ENCODE data around the gene TMEM121B. TPM values are rescaled to one million over a fixed set of nuclear protein-coding genes. Genes with fewer than 3 reads are reported as not detected.

The TMEM121B gene
- polyA plus RNA-seq, 1 of the 3 experiments (the other 2 are of a cell fraction), result 0.13 TPM

DNA sequence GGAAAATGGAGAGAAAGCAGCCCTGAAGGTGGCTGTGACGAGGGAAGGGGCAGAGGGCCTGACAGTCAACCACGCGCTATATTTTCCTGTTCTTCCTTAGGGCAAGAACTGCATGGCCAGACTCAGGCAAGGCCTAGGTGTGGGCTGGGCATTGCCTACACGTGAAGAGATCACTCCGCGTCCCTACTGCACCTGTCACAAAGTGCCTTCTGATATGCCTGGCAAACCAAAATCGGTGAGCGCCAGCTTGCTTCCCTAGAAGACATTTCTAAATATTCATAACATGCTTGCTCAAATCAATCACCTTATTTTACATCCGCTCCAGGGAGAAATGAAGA, 6.3 kb downstream of the TMEM121B start:
- no peaks in the 10 kb centered on the region for H3K79me2 ChIP-seq (ENCODE audit: insufficient read depth)
- H3K4me1 ChIP-seq (ENCODE audit: control insufficient read depth in 1 of 2, insufficient read depth in 2 of 2, low read depth in 1 of 2, low read length in 1 of 2), result no peaks in the 10 kb centered on the region; a peak in 1 of 4 replicates
- H3K36me3 ChIP-seq (replicated peaks in 1 of 2; ENCODE audit: control insufficient read depth in 1 of 2, insufficient read depth in 2 of 2, low read length in 1 of 2), result no peaks in the 10 kb centered on the region
- H2AFZ ChIP-seq (ENCODE audit: low read depth), result no peak overlapping the region
- no peak for DNase-seq
- ChIA-PET POLR2A (no interaction called here), CTCF (interaction anchor here (1.2 to 1.5 kb wide), 3 partner anchors 19 to 386 kb away, joined by 3 to 4 read pairs (median 4); no protein-coding TSS in a partner anchor)
- no peak overlapping the region for H3K4me3 ChIP-seq (ENCODE audit: low read depth in 2 of 2, low read length in 1 of 2)
- no peak overlapping the region for H3K4me2 ChIP-seq
- H3K9me3 ChIP-seq, result no peaks in the 10 kb centered on the region
- no peaks in the 10 kb centered on the region for H3F3A ChIP-seq (replicated peaks; ENCODE audit: insufficient read depth)
- H4K20me1 ChIP-seq (ENCODE audit: insufficient read depth), result no peaks in the 10 kb centered on the region
- no peak overlapping the region for H3K27ac ChIP-seq (ENCODE audit: low read depth in 2 of 2, low read length in 1 of 2)
- H3K9me2 ChIP-seq, result no peaks in the 10 kb centered on the region
- no peak for TF ChIP-seq YY1 (IDR thresholded peaks at IDR 0.05; ENCODE audit: low read depth)
- no peak for TF ChIP-seq RXRA (IDR thresholded peaks at IDR 0.05; ENCODE audit: borderline replicate concordance, low read depth)
- TF ChIP-seq EZH2phosphoT487 (IDR thresholded peaks at IDR 0.05; ENCODE audit: borderline replicate concordance, low read depth), result no peak
- no peak for TF ChIP-seq TAF1 (IDR thresholded peaks at IDR 0.05; ENCODE audit: borderline replicate concordance, low read depth, low read length)
- H3K27me3 ChIP-seq (ENCODE audit: insufficient read depth), result no peaks in the 10 kb centered on the region
- WGBS (ENCODE audit: low lambda C conversion rate), result 73% methylated on average over 9 of the region's 9 CpGs
- H3K9ac ChIP-seq, result no peak overlapping the region

DNA sequence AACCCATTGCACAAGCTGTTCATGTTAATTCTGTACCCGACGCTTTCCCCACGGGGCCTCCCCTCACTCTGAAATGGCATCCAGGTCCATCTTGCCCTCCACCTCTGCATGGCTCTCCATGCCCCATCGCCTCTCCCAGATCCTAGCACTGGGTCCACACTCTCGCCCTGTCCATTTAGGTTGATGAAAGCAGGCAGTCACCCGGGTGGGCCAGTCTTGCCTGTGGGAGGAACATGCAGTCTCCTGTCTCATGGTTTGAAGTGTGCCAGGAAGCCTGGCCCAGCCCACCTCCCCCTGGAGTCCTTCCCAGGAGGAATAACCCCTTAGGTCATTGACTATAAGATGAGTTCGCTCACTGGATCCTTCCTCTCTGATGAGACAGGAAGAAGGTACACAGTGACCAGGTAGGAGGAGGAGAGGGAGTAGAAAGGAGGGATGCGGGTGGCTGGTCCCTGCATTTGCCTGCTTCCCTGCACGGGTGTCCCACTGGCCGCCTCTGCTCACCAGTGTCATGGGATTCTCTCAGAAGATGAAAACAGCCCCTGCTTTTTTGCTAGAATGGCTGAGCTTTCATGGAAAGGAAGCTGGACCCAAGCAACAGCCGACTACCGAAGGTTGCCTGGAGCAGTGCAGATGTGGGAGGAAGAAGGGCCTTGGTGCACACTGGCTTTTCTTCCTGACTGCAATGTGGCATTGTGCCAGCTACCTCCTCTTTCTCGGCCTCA, 6.8 kb downstream of the TMEM121B start:
- Histone ChIP-seq H3K9me2 (no peaks in the 10 kb centered on the region), H3K36me3 (replicated peaks in 1 of 2; ENCODE audit: control insufficient read depth in 1 of 2, insufficient read depth in 2 of 2, low read length in 1 of 2) (no peaks in the 10 kb centered on the region), H2AFZ (ENCODE audit: low read depth) (no peak overlapping the region), H3K4me1 (ENCODE audit: control insufficient read depth in 1 of 2, insufficient read depth in 2 of 2, low read depth in 1 of 2, low read length in 1 of 2) (no peaks in the 10 kb centered on the region; a peak in 1 of 4 replicates), H3K27me3 (ENCODE audit: insufficient read depth) (no peaks in the 10 kb centered on the region), H3K27ac (ENCODE audit: low read depth in 2 of 2, low read length in 1 of 2) (no peak overlapping the region), H3F3A (replicated peaks; ENCODE audit: insufficient read depth) (no peaks in the 10 kb centered on the region), H3K9me3 (no peaks in the 10 kb centered on the region), H3K4me3 (ENCODE audit: low read depth in 2 of 2, low read length in 1 of 2) (no peak overlapping the region), H3K79me2 (ENCODE audit: insufficient read depth) (no peaks in the 10 kb centered on the region), H4K20me1 (ENCODE audit: insufficient read depth) (no peaks in the 10 kb centered on the region), H3K9ac (no peak overlapping the region), H3K4me2 (no peak overlapping the region)
- DNase-seq, result no peak
- TF ChIP-seq ZBTB33 (IDR thresholded peaks at IDR 0.05; ENCODE audit: borderline replicate concordance, low read depth) (no peak), EP300 (IDR thresholded peaks at IDR 0.05; ENCODE audit: borderline replicate concordance in 1 of 2, low read depth in 1 of 2, low read length in 1 of 2) (no peak), MEF2A (IDR thresholded peaks at IDR 0.05; ENCODE audit: borderline replicate concordance, low read depth) (no peak), GABPA (IDR thresholded peaks at IDR 0.05; ENCODE audit: low read depth) (no peak), YY1 (IDR thresholded peaks at IDR 0.05; ENCODE audit: low read depth) (no peak), NFIC (IDR thresholded peaks at IDR 0.05; ENCODE audit: borderline replicate concordance) (no peak)
- TF ChIP-seq, protein P1, sequence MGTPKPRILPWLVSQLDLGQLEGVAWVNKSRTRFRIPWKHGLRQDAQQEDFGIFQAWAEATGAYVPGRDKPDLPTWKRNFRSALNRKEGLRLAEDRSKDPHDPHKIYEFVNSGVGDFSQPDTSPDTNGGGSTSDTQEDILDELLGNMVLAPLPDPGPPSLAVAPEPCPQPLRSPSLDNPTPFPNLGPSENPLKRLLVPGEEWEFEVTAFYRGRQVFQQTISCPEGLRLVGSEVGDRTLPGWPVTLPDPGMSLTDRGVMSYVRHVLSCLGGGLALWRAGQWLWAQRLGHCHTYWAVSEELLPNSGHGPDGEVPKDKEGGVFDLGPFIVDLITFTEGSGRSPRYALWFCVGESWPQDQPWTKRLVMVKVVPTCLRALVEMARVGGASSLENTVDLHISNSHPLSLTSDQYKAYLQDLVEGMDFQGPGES (IDR thresholded peaks at IDR 0.05; ENCODE audit: low read depth, low read length), result no peak
- TF ChIP-seq, protein P2, sequence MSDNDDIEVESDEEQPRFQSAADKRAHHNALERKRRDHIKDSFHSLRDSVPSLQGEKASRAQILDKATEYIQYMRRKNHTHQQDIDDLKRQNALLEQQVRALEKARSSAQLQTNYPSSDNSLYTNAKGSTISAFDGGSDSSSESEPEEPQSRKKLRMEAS (IDR thresholded peaks at IDR 0.05; ENCODE audit: low read depth), result no peak
- TF ChIP-seq, protein P3, sequence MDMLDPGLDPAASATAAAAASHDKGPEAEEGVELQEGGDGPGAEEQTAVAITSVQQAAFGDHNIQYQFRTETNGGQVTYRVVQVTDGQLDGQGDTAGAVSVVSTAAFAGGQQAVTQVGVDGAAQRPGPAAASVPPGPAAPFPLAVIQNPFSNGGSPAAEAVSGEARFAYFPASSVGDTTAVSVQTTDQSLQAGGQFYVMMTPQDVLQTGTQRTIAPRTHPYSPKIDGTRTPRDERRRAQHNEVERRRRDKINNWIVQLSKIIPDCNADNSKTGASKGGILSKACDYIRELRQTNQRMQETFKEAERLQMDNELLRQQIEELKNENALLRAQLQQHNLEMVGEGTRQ (IDR thresholded peaks at IDR 0.05; ENCODE audit: borderline replicate concordance, low read depth, low read length), result no peak
- WGBS (ENCODE audit: low lambda C conversion rate), result 37% methylated on average over 13 of the region's 13 CpGs
- CTCF ChIA-PET, result interaction anchor here (1.1 to 1.5 kb wide), 4 partner anchors 18 to 387 kb away, joined by 3 to 4 read pairs (median 4); no protein-coding TSS in a partner anchor
- POLR2A ChIA-PET, result no interaction called here
